ENCODE results near the gene TMEM192.
"Not testable (repeated sequence)": the region's sequence is repeated elsewhere in the genome, so short reads cannot be mapped to it uniquely, and the experiment has no call there.

The TMEM192 gene

GRCh38 chr4:165112368-165113121 is at the start of gene TMEM192:
TSS of gene TMEM192 (minus strand) at chr4:165112860. CDS start at chr4:165112773, 87 bp downstream.
- peak; percentile 83 to 87 for DNase-seq

DNA sequence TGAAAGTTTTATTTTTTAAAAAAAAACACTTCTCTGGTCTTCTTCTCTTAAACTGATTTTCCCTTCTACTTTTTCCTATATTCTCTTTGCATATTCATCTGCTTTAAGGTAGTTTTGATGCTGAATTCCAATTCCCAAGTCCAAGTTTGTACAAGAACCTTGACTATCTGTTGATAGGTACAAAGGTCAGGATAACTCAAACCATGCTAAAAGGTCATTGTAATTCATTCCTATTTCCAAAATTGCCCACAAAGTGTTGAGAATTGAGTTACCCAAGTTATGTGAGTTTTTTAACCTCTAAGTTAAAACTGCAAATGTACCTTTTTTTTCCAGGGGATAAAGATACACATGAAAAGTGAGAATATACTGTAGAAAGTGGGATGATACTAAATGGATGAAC is 46.1 kb upstream of the TMEM192 start:
- no peak for DNase-seq

DNA sequence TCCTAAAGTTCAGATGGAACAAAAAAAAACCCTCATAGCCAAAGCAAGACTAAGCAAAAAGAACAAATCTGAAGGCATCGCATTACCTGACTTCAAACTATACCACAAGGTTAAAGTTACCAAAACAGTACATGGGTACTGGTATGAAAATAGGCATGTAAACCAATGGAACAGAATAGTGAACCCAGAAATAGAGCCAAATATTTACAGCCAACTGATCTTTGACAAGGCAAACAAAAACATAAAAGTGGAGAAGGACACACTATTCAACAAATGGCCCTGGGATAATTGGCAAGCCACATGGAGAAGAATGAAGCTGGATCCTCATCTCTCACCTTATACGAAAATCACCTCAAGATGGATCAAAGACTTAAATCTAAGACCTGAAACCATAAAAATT is 44.2 kb upstream of the TMEM192 start:
- no peak for DNase-seq

- DNase-seq, result no peak
Observed at GRCh38 chr4:165154482-165154881, 41.8 kb upstream of the TMEM192 start.

DNA sequence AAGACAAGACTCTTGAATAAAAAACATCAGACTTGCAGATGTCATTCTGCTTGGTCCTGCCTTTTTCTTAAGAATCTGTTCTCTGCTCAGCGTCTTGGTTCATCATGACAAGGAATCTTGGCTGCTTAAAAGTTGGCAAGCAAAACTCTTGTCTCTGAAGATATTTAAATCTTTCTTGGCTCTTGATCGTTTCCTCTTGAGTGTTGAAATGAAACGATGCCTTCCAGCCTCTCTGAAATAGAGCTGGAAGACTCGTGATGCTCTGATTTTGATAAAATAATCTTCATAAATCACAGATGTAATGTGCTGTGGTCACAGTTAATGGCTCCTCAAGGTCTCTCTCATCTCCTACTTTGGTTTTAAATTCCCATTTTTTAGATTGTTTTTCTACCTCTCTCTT is 39.9 kb upstream of the TMEM192 start:
- no peak for DNase-seq

DNA sequence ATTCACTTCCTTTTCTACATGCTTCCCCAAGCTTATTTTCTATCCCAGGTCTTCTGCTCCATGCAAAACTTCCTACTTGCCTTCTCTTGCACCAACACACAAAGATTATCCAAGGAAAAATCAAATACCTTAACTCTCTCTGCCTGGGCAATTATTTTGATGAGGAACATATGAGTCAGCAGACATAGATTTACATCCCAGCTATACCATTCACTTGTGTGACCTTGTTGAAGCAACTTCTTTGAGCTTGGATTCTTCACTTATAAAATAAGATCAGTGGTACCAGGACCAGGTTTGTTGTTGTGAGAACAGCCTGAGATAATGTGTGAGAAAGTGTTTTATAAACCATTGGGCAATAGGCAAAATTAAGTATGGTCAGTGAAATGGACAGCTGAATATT is 39.1 kb upstream of the TMEM192 start:
- DNase-seq, result no peak

DNA sequence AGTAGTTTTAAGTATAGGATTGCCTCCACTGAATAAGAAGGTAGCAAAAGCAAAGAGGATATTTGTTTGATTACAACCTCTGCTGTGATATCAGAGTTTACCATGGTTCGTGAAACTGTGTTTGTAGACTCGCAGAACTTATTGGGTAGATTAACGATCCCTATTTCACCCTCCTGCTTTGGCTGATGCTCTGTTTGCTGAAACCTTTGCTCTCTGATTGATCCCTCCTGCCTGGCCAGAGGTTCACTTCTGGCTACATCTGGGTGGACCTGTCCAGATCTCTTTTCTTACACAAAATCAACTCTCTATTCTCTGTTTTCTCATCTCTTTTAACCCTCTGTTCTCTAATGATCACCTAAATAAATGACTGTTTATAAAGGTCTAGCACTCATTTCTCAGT is 37.9 kb upstream of the TMEM192 start:
- no peak for DNase-seq

DNA sequence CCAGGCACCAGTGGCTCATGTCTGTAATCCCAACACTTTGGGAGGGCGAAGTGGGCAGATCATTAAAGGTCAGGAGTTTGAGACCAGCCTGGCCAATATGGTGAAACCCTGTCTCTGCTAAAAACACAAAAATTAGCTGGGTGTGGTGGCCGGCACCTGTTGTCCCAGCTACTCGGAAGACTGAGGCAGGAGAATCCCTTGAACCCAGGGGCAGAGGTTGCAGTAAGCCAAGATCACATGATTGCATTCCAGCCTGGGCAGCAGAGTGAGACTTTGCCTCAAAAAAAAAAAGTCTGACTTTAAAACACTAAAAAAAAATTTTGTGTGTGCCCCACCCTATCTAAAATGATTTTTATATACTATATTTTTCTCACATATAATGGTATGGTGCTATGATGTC is 26.2 kb upstream of the TMEM192 start:
- DNase-seq, result no peak

DNA sequence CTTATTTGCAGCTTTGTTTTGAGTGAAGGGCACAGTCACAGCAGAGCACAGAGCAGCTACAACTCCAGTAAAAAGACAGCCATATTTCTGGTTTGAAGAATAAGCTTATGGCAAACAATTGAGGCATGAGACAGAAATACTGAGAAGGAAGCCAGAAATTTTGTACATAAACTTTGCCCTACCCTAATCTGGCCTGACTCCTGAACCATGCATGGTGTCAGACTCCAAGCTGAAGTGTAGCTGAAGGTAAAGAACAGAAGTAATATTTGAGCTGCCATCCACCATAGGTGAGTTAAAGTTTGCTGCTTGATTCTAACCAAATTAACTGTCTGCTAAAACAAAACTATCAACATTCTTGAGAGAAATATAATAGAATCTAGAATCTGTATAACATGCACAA is 24.5 kb upstream of the TMEM192 start:
- no peak for DNase-seq

- DNase-seq, result no peak
Observed at GRCh38 chr4:165136529-165136928, 23.9 kb upstream of the TMEM192 start.

DNA sequence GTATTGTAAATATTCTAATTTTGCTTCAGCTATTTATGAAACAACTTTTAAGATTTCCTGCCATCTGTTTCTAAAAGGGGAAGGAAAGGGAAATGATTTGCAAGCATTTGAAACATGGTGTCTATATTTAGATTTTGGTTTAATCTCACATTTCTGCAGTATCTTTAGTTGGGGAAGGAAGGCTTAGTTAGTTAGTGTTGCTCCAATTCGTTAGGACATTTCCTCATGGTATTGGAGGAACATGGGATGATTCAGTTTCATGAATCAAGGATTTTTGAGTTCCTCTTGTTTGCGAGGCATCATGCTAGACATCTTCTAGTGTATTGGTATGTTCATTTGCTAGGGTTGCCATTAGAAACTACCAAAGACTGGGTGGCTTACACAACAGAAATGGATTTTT is 20.5 kb upstream of the TMEM192 start:
- DNase-seq, result no peak

DNA sequence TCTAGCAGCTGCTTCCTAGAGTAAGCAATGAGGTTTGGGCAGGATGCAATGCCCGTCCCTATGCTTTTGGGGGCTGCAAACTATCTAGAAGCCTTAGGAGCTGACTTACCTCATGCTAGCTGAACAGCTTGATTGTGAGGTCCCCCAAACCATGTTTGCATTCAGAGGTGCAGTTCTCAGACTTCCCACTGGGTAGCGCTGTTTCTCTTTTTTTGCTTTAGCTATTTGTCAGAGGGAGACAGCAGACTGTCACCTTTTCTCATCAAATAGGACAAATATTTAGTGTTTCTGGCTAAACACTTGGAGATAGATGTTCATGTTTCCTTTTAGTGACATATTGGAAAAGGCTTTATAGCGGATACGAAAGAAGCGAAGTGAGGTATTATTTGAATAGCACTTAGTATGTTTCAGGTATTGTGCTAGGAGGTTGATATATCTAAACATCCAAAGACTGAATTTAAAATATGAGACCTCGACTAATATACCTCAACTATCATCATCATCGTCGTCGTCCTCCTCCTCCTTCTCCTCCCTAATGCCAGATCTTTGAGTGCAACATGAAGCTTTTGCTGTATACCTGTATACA is 18.7 kb upstream of the TMEM192 start:
- peak; percentile 41 to 66 for DNase-seq

DNA sequence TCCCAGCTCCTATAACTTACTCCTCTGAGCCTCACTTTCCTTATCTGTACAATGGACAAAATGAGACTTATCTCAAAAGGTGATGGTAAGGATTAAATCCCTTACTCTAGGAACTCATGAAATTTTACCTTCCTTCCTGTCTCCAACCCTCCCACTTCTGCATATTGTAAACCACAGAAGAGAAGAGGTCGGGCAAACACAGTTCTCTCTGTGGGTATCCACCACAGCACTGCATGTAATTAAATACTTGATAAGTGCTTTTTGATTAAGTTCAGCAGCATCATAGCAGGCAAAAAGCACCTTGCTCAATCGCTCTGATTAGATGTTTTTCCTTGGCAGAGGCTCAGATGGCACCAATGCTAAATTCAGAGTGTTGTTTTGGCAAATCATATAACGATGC is 17.3 kb upstream of the TMEM192 start:
- no peak for DNase-seq

- not testable (repeated sequence) for DNase-seq
Observed at GRCh38 chr4:165125869-165126499, 13.3 kb upstream of the TMEM192 start.

DNA sequence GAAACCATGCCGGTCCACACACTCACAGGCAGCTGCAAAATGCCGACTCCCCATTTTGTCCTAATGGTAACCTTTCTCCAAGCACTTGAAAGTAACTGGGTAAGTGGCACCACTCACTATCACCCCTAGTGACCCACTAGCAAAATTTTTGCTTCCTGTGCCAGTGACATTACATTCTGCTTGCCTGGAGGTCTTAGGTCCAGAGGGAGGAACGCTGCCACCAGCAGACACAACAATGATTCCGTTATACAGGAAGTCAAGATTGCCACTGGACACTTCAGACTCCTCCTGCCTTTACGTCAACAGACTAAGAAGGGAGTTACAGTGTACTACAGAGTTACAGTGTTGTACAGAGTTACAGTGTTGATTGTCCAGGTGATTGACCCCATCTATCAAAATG is 11.8 kb upstream of the TMEM192 start:
- DNase-seq, result no peak

DNA sequence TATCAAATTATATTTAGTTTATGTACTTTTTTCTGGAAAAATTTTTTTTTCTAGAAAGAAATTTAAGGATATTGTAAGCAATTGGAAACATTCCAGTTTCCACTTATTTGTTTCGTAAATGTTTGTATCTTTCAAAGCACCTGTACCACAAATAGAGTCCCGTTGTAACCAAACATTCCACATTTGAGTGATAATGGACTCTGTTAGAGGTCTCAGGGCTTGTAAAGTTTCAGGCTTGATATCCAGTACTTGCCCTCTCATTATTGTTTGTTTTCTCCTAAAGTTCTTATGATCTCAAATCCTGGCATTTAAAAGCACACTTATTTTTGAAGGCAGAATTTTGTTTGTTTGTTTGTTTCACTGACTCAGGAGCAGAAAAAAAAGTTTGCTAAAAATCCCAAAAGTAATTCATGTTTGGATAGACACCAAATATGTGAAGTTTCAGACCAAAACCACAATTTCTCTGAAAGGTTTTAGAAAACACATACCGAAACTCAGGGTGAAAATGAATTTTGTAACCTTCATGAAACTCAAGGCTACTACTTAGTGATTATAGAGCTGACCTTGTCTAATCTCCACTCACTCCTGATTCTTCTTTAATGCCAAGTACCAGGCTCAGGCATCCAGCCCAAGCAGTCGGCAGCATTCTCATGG is 5.7 kb upstream of the TMEM192 start:
- no peak for DNase-seq

GRCh38 chr4:165115301-165115700 is 2.6 kb upstream of the TMEM192 start:
- DNase-seq, result no peak

- DNase-seq, result no peak
Observed at GRCh38 chr4:165111906-165112367, 723 bp downstream of the TMEM192 start.

DNA sequence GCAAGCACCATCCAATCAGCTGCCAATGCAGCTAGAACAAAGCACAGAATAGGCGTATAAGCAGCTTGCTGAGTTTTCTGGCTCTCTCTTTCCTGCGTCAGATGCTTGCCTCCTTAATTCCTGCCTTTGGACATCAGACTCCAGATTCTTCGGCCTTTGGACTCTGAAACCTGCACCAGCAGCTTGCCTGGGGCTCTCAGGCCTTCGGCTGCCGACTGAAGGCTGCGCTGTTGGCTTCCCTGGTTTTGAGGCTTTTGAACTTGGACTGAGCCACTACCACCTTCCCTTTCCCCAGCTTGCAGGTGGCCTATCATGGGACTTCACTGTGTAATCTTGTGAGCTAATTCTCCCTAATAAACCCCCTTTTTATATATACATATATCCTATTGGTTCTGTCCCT is 6.1 kb downstream of the TMEM192 start:
- DNase-seq, result no peak

DNA sequence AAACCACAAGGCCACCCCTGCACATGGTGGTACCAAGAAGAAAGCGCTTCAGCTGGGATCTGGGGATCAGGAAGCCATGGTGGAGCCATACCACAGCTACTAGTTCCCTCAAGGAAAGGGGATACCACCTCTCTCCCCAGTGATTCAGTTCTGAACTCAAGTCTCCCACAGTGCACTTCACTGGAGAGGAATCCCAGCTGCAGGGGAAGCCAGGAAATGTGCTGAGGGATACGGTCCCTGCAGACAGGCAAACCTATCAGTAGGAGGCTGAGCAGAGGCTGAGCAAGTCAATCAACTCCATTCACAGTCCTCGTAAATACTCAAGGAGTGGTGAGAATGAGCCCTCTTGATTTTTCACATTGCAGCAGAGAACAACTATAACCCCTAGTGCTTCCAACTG is 11.0 kb downstream of the TMEM192 start:
- no peak for DNase-seq

DNA sequence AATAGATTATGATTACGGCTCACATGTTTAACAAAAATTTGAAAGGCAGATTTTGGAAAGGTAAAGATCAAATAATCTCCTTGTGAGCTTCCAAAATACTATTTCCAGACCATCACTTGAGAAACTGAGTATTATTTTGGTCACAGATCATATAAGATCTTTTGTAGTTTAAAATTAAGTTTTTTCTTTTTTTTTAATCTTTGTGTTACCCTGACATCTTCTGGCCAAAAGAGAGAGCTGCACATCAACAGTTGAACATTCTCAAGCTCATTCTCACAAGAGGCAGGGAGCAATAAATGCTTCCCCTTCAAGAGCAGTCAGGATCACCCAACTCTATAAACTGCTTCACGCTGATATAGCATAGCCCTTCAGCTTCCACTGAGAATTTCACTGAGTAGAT is 15.9 kb downstream of the TMEM192 start:
- peak; percentile 7 to 8 for DNase-seq

DNA sequence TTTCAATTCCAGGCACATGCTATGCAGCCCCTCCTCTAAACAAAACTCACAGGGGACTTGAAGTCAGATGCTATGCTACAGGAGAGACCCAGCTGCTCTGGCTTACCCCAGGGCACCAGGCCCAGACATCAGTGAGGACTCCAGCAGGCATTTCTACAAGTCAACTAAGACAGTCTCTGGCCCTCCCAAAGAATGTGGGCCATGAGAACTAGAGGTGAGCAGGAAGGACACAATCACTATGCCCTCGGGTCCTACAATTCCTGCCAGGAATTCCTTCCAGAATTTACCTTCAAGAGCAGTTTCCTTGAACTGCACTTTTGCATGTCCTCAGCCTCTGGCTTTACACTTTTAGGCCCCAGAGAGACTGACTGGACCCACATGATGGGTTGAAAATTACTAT is 17.4 kb downstream of the TMEM192 start:
- DNase-seq, result no peak

DNA sequence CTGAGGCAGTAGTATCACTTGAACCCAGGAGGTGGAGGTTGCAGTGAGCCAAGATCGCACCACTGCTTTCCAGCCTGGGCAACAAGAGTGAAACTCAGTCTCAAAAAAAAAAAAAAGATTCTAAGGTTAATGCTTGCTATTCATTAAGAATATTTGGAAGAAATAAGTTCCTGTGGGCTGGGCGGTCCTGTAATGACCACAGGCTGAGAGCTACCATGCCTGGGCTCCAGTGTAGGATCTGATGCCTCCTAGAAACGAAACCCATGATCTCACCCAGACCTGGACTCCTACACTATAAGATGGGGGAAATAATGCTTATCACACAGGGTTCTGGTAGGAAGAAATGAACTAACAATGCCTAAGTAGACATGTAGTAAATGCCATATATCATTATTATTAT is 17.8 kb downstream of the TMEM192 start:
- no peak for DNase-seq

DNA sequence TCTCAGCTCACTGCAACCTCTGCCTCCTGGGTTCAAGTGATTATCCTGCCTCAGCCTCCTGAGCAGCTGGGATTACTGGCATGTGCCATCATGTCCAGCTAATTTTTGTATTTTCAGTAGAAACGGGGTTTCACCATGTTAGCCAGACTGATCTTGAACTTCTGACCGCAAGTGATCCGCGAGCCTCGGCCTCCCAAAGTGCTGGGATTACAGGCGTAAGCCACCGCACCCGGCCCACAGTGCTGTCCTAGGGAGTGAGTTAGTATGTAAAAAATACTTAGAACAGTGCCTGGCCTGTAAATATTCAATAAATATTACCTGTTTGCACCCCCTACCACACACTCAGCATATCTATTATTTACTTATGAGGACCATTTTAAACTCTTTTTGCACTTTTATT is 20.5 kb downstream of the TMEM192 start:
- not testable (repeated sequence) for DNase-seq

All from NCI-H2081 (cell line).